Measurements from ENCODE around the gene SLC35B2.

DNA sequence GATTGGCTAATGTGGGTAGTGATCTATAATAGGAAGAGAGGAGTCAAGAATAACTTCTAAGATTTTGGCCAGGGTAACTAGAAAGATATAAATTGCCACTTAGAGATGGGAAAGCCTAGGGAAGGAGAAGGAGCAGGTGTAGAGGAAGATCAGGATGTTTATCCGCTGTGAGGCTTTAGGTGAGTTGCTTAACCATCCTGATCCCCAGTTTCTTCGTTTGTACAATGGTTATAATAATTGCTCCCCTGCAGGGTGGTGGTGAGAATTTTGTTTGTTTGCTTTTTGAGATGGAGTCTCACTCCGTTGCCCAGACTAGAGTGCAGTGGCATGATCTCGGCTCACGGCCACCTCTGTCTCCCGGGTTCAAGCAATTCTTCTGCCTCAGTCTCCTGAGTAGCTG lies 43.0 kb downstream of the SLC35B2 start:
- TF ChIP-seq POLR2A (IDR thresholded peaks at IDR 0.05) = no peak
- TF ChIP-seq, protein P1, sequence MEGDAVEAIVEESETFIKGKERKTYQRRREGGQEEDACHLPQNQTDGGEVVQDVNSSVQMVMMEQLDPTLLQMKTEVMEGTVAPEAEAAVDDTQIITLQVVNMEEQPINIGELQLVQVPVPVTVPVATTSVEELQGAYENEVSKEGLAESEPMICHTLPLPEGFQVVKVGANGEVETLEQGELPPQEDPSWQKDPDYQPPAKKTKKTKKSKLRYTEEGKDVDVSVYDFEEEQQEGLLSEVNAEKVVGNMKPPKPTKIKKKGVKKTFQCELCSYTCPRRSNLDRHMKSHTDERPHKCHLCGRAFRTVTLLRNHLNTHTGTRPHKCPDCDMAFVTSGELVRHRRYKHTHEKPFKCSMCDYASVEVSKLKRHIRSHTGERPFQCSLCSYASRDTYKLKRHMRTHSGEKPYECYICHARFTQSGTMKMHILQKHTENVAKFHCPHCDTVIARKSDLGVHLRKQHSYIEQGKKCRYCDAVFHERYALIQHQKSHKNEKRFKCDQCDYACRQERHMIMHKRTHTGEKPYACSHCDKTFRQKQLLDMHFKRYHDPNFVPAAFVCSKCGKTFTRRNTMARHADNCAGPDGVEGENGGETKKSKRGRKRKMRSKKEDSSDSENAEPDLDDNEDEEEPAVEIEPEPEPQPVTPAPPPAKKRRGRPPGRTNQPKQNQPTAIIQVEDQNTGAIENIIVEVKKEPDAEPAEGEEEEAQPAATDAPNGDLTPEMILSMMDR (IDR thresholded peaks at IDR 0.05) = no peak

Measured in ovary (tissue), 3 donors.